GM12872 (cell line): ENCODE data around the gene PLAU.

Experiments
- TF ChIP-seq, protein P1 (sequence below): IDR thresholded peaks from 3 replicates; pipeline ENCODE4 v1.5.1; 2011; ENCODE audit warnings: low read depth, mild to moderate bottlenecking, low read length, moderate library complexity; ENCODE audit not compliant: insufficient read depth

Gene PLAU

DNA sequence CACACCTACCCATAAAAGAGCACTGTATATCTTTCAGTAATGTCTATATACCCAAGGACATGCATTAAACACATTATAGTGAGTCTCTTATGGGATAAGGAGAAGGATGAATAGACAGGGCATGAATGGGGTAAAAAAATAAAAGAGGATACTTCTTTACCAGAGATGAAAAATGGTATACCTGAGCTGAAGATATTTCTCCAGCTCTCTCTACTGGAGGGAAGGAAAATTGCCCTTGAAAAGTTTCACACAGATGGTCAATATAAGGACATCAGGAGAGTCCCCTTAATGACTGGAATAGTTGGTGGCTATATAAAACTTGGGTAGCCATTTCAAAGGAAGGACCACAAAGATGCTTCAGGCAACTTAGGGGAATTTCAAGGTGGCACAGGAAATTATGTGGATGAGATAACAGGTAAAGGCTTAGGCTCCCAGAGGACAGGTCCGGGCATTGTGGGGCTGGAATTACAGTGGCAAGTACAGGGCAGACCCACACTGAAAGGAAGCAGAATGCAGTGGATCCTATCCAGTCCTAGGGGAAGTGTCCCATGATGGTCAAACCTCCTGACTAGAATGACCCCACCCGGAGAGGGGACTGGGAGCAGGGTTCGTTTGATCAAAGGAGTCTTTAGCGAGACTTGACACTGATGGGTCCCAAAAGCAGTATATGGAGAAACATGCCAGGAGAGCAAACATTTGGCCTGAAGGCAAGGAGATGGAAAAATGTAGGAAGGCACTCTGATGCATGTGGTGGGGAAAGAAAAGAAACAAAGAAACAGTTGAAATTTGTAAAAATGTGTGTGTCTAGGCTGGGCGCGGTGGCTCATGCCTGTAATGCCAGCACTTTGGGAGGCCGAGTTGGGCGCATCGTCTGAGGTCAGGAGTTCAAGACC, 35.6 kb downstream of the PLAU start:
- TF ChIP-seq, protein P1, sequence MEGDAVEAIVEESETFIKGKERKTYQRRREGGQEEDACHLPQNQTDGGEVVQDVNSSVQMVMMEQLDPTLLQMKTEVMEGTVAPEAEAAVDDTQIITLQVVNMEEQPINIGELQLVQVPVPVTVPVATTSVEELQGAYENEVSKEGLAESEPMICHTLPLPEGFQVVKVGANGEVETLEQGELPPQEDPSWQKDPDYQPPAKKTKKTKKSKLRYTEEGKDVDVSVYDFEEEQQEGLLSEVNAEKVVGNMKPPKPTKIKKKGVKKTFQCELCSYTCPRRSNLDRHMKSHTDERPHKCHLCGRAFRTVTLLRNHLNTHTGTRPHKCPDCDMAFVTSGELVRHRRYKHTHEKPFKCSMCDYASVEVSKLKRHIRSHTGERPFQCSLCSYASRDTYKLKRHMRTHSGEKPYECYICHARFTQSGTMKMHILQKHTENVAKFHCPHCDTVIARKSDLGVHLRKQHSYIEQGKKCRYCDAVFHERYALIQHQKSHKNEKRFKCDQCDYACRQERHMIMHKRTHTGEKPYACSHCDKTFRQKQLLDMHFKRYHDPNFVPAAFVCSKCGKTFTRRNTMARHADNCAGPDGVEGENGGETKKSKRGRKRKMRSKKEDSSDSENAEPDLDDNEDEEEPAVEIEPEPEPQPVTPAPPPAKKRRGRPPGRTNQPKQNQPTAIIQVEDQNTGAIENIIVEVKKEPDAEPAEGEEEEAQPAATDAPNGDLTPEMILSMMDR = no peak

DNA sequence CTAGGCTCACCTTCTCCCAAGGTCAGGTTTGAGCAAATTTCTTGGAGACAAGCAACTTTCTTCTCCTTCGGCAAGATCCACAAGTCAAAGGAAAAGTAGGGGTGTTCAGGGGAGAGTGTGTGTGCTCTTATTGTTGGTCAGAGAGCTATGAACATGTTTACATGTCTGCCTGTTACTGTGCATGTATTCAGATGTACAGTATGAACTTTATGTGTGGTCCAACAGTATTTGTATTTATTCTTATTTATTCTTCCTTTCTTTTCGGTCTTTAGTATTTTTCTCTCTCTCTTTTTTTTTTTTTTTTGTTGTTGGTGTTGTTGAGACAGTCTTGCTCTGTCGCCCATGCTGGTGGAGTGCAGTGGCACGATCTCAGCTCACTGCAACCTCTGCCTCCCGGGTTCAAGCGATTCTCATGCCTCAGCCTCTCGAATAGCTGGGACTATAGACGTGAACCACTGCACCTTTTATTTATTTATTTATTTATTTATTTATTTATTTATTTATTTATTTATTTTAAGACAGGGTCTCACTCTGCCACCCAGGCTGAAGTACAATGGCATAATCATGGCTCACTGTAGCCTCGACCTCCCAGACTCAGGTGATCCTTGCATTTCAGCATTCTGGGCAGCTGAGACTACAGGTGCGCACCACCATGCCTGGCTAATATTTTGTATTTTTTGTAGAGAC, 38.2 kb downstream of the PLAU start:
- TF ChIP-seq, protein P1 = no peak

DNA sequence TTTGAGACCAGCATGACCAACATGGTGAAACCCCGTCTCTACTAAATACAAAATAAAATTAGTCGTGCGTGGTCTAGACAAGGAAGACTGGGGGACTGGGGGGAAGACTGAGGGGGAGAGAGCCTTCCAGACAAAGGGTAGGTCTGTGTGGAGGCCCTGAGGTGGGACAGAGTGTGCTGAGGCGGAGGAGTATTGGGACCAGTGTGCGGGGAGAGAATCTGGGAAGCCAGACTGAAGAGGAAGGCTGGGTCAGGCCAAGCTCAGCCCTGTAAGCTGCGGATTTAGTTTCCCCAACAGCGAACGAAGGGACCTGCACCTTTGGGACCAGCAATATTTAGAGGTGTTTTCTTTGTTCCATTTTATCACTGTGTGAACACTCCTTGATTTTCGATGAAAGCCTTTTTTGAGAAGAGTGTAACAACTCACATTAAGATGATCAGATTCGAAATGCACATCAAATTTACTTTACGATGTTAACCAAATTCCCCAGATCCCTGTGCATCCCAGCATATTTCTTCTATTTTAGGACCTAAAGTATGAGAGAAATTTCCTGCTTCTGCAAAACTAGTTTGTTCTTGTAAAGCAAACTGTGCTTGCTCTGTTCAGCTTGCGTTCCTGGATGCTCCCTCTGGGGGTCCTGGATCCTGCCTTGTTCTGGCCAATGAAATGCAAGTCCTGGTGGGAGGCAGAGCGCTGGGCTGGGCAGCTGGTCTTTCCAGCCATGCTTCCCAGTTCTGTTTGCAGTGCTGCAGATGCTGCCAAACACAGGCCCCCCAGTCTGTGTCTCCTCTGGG, 39.4 kb downstream of the PLAU start:
- TF ChIP-seq, protein P1 = no peak

DNA sequence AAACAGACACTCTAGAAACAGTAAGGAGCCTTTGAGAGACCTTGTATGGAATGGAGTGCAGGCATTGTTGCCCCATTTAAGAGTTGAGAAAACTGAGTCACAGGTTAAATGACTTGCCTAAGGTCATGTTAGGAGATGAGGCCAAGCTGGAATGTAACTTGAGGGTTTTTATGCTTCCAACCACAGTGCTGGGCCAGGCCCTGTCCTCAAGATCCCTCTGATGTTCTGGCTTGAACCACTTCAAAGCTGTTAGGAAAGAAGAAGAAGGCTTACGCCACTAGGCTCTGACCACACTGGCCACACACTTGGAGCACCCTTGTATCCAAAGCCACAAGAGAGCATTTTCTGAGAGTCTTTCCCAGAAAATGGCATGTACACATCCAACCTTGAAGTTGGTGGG, 42.7 kb downstream of the PLAU start:
- TF ChIP-seq, protein P1 = no peak

DNA sequence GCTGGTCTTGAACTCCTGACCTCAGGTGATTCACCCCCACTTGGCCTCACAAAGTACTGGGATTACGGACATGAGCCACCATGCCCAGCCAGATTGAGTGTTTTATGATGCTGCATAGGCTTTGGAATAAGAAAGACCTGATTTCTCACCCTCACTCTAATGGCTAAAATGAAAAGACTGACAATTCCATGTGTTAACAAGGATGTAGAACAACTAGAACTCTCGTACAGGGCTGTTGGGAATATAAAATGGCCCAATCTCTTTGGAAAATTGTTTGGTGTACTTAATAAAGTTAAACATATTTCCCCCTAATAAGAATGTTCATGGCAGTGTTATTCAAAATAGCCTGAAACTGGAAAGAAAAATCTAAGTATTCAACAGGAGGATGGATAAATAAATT, 43.8 kb downstream of the PLAU start:
- TF ChIP-seq, protein P1 = no peak

DNA sequence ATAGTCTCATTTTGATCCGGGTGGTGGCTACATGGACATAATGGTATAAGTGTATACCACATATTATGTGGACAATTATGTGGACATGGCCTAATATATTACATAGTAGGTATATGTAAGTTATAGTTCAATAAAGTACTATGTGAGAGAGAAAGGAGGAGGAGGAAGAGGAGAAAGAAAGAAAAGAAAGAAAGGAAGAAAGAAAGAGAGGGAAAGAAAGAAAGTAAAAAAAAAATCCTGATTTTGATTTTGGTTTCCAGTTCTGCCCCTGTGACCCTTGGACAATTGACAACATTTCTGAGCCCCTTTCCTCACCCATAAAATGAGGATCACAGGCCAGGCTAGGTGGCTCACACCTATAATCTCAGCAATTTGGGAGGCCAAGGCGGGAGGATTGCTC, 44.8 kb downstream of the PLAU start:
- TF ChIP-seq, protein P1 = no peak
